ENCODE results near the gene CHGA. TPM values are rescaled to one million over a fixed set of nuclear protein-coding genes. Genes with fewer than 3 reads are reported as not detected.

The CHGA gene
- polyA plus RNA-seq, 3 donors: not detected

- intact Hi-C loops (cut with micrococcal nuclease): loop anchor here (5.0 to 10.0 kb wide), 3 partner anchors 220 to 937 kb away; no protein-coding TSS in a partner anchor
- H3K79me2 ChIP-seq (ENCODE audit: insufficient read depth, low read length): peaks cover 4% of the 10 kb centered on the region
- H3K4me3 ChIP-seq (replicated peaks in 1 of 3; ENCODE audit: low read depth in 2 of 3, low read length in 3 of 3): no peak overlapping the region
- Mint-ChIP-seq H3K27ac (peak overlapping the region in 1 of 7 donors; percentile 40), H3K27me3 (ENCODE audit: low read depth in 3 of 3) (no peaks in the 10 kb centered on the region), H3K4me3 (no peak overlapping the region), H3K9me3 (no peaks in the 10 kb centered on the region), H3K36me3 (peaks cover 80 to 97% of the 10 kb centered on the region in 2 donors), H3K4me1 (no peaks in the 10 kb centered on the region)
- no peaks in the 10 kb centered on the region for H3K4me1 ChIP-seq (ENCODE audit: control insufficient read depth in 1 of 2, insufficient read depth in 2 of 2, low read length in 2 of 2)
- H3K9me3 ChIP-seq (replicated peaks in 1 of 2; ENCODE audit: control insufficient read depth in 1 of 2, insufficient read depth in 1 of 2, low read length in 2 of 2): no peaks in the 10 kb centered on the region
- H3K27me3 ChIP-seq (ENCODE audit: control insufficient read depth in 2 of 2, insufficient read depth in 2 of 2, low read length in 2 of 2): no peaks in the 10 kb centered on the region
- 100% methylated on average over 2 of the region's 5 CpGs for WGBS (ENCODE audit: insufficient coverage)
- no peak overlapping the region for H2AFZ ChIP-seq (ENCODE audit: insufficient read depth, low read depth, low read length, poor library complexity, severe bottlenecking)
- DNase-seq: no peak
- peaks cover 75 to 92% of the 10 kb centered on the region in 2 donors for H3K36me3 ChIP-seq (replicated peaks in 1 of 2; ENCODE audit: control insufficient read depth in 1 of 2, insufficient read depth in 2 of 2, low read length in 2 of 2)
- no peak for TF ChIP-seq CTCF (IDR thresholded peaks at IDR 0.05)
- H3K9ac ChIP-seq (ENCODE audit: insufficient read depth, low read length, poor library complexity, severe bottlenecking): no peak overlapping the region
- H3K4me2 ChIP-seq (replicated peaks; ENCODE audit: extremely low read depth, low read length, poor library complexity, severe bottlenecking): no peak overlapping the region
- peaks cover 83% of the 10 kb centered on the region for H4K20me1 ChIP-seq (ENCODE audit: insufficient read depth, low read length)
- no peak overlapping the region for H3K27ac ChIP-seq (ENCODE audit: low read depth in 1 of 2, low read length in 2 of 2)
Measured at GRCh38 chr14:92954933-92955332, 32.0 kb downstream of the CHGA start.

GRCh38 chr14:92955381-92955780 lies 32.4 kb downstream of the CHGA start:
- Histone ChIP-seq H3K4me2 (replicated peaks; ENCODE audit: extremely low read depth, low read length, poor library complexity, severe bottlenecking) (no peak overlapping the region), H3K27me3 (ENCODE audit: control insufficient read depth in 2 of 2, insufficient read depth in 2 of 2, low read length in 2 of 2) (no peaks in the 10 kb centered on the region), H3K79me2 (ENCODE audit: insufficient read depth, low read length) (peaks cover 4% of the 10 kb centered on the region), H2AFZ (ENCODE audit: insufficient read depth, low read depth, low read length, poor library complexity, severe bottlenecking) (no peak overlapping the region), H3K9ac (ENCODE audit: insufficient read depth, low read length, poor library complexity, severe bottlenecking) (no peak overlapping the region), H3K27ac (ENCODE audit: low read depth in 1 of 2, low read length in 2 of 2) (no peak overlapping the region), H3K9me3 (replicated peaks in 1 of 2; ENCODE audit: control insufficient read depth in 1 of 2, insufficient read depth in 1 of 2, low read length in 2 of 2) (no peaks in the 10 kb centered on the region), H3K36me3 (replicated peaks in 1 of 2; ENCODE audit: control insufficient read depth in 1 of 2, insufficient read depth in 2 of 2, low read length in 2 of 2) (peaks cover 75 to 92% of the 10 kb centered on the region in 2 donors), H4K20me1 (ENCODE audit: insufficient read depth, low read length) (peaks cover 86% of the 10 kb centered on the region), H3K4me3 (replicated peaks in 1 of 3; ENCODE audit: low read depth in 2 of 3, low read length in 3 of 3) (no peak overlapping the region), H3K4me1 (ENCODE audit: control insufficient read depth in 1 of 2, insufficient read depth in 2 of 2, low read length in 2 of 2) (no peaks in the 10 kb centered on the region)
- no peaks in the 10 kb centered on the region for H3K27me3 Mint-ChIP-seq (ENCODE audit: low read depth in 3 of 3)
- H3K27ac Mint-ChIP-seq: peak overlapping the region in 1 of 7 donors; percentile 68
- 83% methylated on average over 1 of the region's 7 CpGs for WGBS (ENCODE audit: insufficient coverage)
- no peak for DNase-seq
- H3K4me1 Mint-ChIP-seq: no peaks in the 10 kb centered on the region
- peaks cover 80 to 97% of the 10 kb centered on the region in 2 donors for H3K36me3 Mint-ChIP-seq
- no peak overlapping the region for H3K4me3 Mint-ChIP-seq
- no peaks in the 10 kb centered on the region for H3K9me3 Mint-ChIP-seq
- intact Hi-C loops (cut with micrococcal nuclease): loop anchor here in 1 of 2 donors (10.0 kb wide), 1 partner anchor 219 kb away; no protein-coding TSS in a partner anchor
- no peak for TF ChIP-seq CTCF (IDR thresholded peaks at IDR 0.05)
